WTC11 (cell line): Measurements from ENCODE around the gene PLXDC2.

Experiments
- CREM ChIP-seq: sonication (generic); formaldehyde crosslinking; IDR thresholded peaks from 2 replicates; pipeline ENCODE4 v1.8.1; 2022; ENCODE audit warnings: mild to moderate bottlenecking, missing genetic modification reagents, moderate library complexity
- CTCF ChIP-seq: fragments of 200-600 bp; IDR thresholded peaks from 2 replicates; pipeline ENCODE4 v1.8.0; 2022; ENCODE audit warnings: antibody characterized with exemption
- GABPB1 ChIP-seq: sonication (generic); formaldehyde crosslinking; IDR thresholded peaks from 2 replicates; pipeline ENCODE4 v1.8.1; 2023; ENCODE audit warnings: mild to moderate bottlenecking, missing genetic modification reagents
- JUN ChIP-seq: sonication (generic); formaldehyde crosslinking; IDR thresholded peaks from 2 replicates; pipeline ENCODE4 v1.8.0; 2023; ENCODE audit warnings: mild to moderate bottlenecking, missing genetic modification reagents
- NFYB ChIP-seq: sonication (generic); formaldehyde crosslinking; conservative IDR thresholded peaks from 2 replicates; pipeline ENCODE4 v1.8.0; 2022; ENCODE audit warnings: low read depth, missing genetic modification reagents
- OVOL2 ChIP-seq: fragments of 250-450 bp; sonication (Bioruptor Pico); IDR thresholded peaks from 2 replicates; pipeline ENCODE4 v1.9.0; 2021; ENCODE audit warnings: mild to moderate bottlenecking, borderline replicate concordance
- PRDM15 ChIP-seq: sonication (generic); formaldehyde crosslinking; IDR thresholded peaks from 2 replicates; pipeline ENCODE4 v1.8.0; 2022; ENCODE audit warnings: missing genetic modification reagents
- SP1 ChIP-seq: sonication (generic); formaldehyde crosslinking; conservative IDR thresholded peaks from 2 replicates; pipeline ENCODE4 v1.8.1; 2022; ENCODE audit warnings: missing genetic modification reagents
- ZNF317 ChIP-seq: sonication (generic); formaldehyde crosslinking; IDR thresholded peaks from 2 replicates; pipeline ENCODE4 v1.8.1; 2023; ENCODE audit warnings: low read depth, mild to moderate bottlenecking, moderate library complexity, missing genetic modification reagents, borderline replicate concordance
- ZSCAN18 ChIP-seq: fragments of 250-450 bp; sonication (Bioruptor Pico); IDR thresholded peaks from 2 replicates; pipeline ENCODE4 v2.1.2; 2022; ENCODE audit warnings: mild to moderate bottlenecking, moderate library complexity
- TF ChIP-seq, protein P1 (sequence below): sonication (generic); formaldehyde crosslinking; IDR thresholded peaks from 2 replicates; pipeline ENCODE4 v1.8.1; 2022; ENCODE audit warnings: missing genetic modification reagents, borderline replicate concordance
- TF ChIP-seq, protein P2 (sequence below): sonication (generic); formaldehyde crosslinking; IDR thresholded peaks from 2 replicates; pipeline ENCODE4 v1.8.0; 2023; ENCODE audit warnings: missing genetic modification reagents
- TF ChIP-seq, protein P3 (sequence below): sonication (generic); formaldehyde crosslinking; IDR thresholded peaks from 2 replicates; pipeline ENCODE4 v1.8.0; 2023; ENCODE audit warnings: mild to moderate bottlenecking, missing genetic modification reagents
- TF ChIP-seq, protein P4 (sequence below): sonication (generic); formaldehyde crosslinking; conservative IDR thresholded peaks from 2 replicates; pipeline ENCODE4 v1.8.1; 2022; ENCODE audit warnings: mild to moderate bottlenecking, missing genetic modification reagents

- TF ChIP-seq, protein P1, sequence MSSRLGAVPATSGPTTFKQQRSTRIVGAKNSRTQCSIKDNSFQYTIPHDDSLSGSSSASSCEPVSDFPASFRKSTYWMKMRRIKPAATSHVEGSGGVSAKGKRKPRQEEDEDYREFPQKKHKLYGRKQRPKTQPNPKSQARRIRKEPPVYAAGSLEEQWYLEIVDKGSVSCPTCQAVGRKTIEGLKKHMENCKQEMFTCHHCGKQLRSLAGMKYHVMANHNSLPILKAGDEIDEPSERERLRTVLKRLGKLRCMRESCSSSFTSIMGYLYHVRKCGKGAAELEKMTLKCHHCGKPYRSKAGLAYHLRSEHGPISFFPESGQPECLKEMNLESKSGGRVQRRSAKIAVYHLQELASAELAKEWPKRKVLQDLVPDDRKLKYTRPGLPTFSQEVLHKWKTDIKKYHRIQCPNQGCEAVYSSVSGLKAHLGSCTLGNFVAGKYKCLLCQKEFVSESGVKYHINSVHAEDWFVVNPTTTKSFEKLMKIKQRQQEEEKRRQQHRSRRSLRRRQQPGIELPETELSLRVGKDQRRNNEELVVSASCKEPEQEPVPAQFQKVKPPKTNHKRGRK (CRISPR knock-in tag) = no peak
- TF ChIP-seq SP1 = no peak
- no peak for TF ChIP-seq PRDM15 (CRISPR knock-in tag)
- TF ChIP-seq ZNF317 (CRISPR knock-in tag) = no peak
- no peak for TF ChIP-seq CREM
- TF ChIP-seq, protein P2, sequence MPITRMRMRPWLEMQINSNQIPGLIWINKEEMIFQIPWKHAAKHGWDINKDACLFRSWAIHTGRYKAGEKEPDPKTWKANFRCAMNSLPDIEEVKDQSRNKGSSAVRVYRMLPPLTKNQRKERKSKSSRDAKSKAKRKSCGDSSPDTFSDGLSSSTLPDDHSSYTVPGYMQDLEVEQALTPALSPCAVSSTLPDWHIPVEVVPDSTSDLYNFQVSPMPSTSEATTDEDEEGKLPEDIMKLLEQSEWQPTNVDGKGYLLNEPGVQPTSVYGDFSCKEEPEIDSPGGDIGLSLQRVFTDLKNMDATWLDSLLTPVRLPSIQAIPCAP (CRISPR knock-in tag) = no peak
- no peak for TF ChIP-seq JUN (CRISPR knock-in tag)
- no peak for TF ChIP-seq CTCF
- no peak for TF ChIP-seq ZSCAN18 (CRISPR knock-in tag)
- no peak for TF ChIP-seq NFYB (CRISPR knock-in tag)
- TF ChIP-seq OVOL2 (CRISPR knock-in tag) = no peak
- TF ChIP-seq, protein P3, sequence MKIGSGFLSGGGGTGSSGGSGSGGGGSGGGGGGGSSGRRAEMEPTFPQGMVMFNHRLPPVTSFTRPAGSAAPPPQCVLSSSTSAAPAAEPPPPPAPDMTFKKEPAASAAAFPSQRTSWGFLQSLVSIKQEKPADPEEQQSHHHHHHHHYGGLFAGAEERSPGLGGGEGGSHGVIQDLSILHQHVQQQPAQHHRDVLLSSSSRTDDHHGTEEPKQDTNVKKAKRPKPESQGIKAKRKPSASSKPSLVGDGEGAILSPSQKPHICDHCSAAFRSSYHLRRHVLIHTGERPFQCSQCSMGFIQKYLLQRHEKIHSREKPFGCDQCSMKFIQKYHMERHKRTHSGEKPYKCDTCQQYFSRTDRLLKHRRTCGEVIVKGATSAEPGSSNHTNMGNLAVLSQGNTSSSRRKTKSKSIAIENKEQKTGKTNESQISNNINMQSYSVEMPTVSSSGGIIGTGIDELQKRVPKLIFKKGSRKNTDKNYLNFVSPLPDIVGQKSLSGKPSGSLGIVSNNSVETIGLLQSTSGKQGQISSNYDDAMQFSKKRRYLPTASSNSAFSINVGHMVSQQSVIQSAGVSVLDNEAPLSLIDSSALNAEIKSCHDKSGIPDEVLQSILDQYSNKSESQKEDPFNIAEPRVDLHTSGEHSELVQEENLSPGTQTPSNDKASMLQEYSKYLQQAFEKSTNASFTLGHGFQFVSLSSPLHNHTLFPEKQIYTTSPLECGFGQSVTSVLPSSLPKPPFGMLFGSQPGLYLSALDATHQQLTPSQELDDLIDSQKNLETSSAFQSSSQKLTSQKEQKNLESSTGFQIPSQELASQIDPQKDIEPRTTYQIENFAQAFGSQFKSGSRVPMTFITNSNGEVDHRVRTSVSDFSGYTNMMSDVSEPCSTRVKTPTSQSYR (CRISPR knock-in tag) = no peak
- TF ChIP-seq, protein P4, sequence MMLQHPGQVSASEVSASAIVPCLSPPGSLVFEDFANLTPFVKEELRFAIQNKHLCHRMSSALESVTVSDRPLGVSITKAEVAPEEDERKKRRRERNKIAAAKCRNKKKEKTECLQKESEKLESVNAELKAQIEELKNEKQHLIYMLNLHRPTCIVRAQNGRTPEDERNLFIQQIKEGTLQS = no peak
- TF ChIP-seq GABPB1 (CRISPR knock-in tag) = no peak
Measured at GRCh38 chr10:20144268-20144667, 328.0 kb downstream of the PLXDC2 start.
